GM10248 (cell line): ENCODE results near the gene PI4K2A.
A peak's percentile ranks its signal among the peaks of the same experiment; 100 is the strongest.

Experiments used
- CTCF ChIA-PET: fragments of 300-600 bp; sonication (Branson Sonifier 250); formaldehyde crosslinking; extraction: SDS; loops from one replicate; lab custom pipeline; 2021; ENCODE audit warnings: antibody characterized with exemption; lab: Yijun Ruan, JAX
- POLR2A ChIA-PET: fragments of 350-650 bp; sonication (Branson Sonifier 250); formaldehyde crosslinking; extraction: SDS; loops from one replicate; lab custom pipeline; 2020; ENCODE audit warnings: antibody characterized with exemption; lab: Yijun Ruan, JAX
- DNase-seq: peaks from one replicate; pipeline ENCODE4 v3.0.0; 2012; ENCODE audit errors: extremely low spot score
- CTCF ChIP-seq: IDR thresholded peaks from 2 replicates; pipeline ENCODE4 v1.5.1; 2012; ENCODE audit warnings: mild to moderate bottlenecking, low read depth; ENCODE audit errors: extremely low read depth, missing control alignments, control extremely low read depth

The PI4K2A gene

GRCh38 chr10:97640174-97640867 lies at the start of gene PI4K2A:
PI4K2A (plus strand) TSS chr10:97640671; CDS start chr10:97640743, 72 bp downstream.
- POLR2A ChIA-PET: no interaction called here
- CTCF ChIA-PET: interaction anchor here (0.5 to 2.0 kb wide), 3 partner anchors 12 to 46 kb away, joined by 3 to 4 read pairs (median 3); partner anchors contain the start of gene AVPI1
- TF ChIP-seq CTCF: no peak
- DNase-seq: peak; percentile 98

GRCh38 chr10:97590748-97591495 lies 49.5 kb upstream of the PI4K2A start:
- POLR2A ChIA-PET: no interaction called here
- TF ChIP-seq CTCF: no peak
- CTCF ChIA-PET: interaction anchor here (0.9 to 3.5 kb wide), 4 partner anchors 10 to 36 kb away, joined by 3 to 19 read pairs (median 4); partner anchors contain the start of gene ANKRD2
- no peak for DNase-seq

- CTCF ChIA-PET: no interaction called here
- no peak for DNase-seq
- POLR2A ChIA-PET: no interaction called here
- TF ChIP-seq CTCF: no peak
Measured at GRCh38 chr10:97593421-97593820, 47.0 kb upstream of the PI4K2A start.

GRCh38 chr10:97596101-97597082 lies 44.1 kb upstream of the PI4K2A start:
- POLR2A ChIA-PET: interaction anchor here (0.6 kb wide), 1 partner anchor 9 kb away, joined by 3 read pairs; no protein-coding TSS in a partner anchor
- CTCF ChIA-PET: no interaction called here
- DNase-seq: no peak
- TF ChIP-seq CTCF: no peak

GRCh38 chr10:97597778-97598177 lies 42.7 kb upstream of the PI4K2A start:
- TF ChIP-seq CTCF: no peak
- ChIA-PET POLR2A (no interaction called here), CTCF (interaction anchor here (1.0 to 2.0 kb wide), 4 partner anchors 10 to 64 kb away, joined by 3 to 10 read pairs (median 3); partner anchors contain the start of gene ANKRD2)
- no peak for DNase-seq
